ENCODE measurements around the gene SPATA20.

The SPATA20 gene

DNA sequence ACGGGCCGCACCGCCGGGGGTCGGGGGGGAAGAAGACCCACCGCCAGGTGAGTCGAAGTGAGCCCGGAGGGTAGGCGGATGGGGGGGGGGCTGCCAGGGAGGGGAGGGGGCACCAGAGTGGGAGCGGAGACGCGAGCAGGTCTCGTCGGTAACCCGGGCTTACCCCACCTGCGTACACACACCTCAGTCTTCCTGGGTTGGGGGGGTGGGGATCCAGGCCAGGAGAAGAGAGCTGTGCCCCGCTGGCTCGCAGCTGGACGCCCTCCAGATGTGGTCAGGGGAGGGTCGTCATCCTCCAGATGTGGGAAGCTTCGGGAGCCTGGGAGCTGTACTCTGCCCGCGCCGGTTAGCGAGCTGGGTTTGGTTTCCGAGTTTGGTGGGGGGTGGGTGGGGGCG lies 14.8 kb downstream of the SPATA20 start:
- no peak for TF ChIP-seq TAF1 (IDR thresholded peaks at IDR 0.05; ENCODE audit: borderline replicate concordance, insufficient read depth, low read length)
- no peak for TF ChIP-seq FOXP2 (optimal IDR thresholded peaks at IDR 0.05; ENCODE audit: borderline replicate concordance, extremely low read depth, extremely low read length, insufficient read depth)
- no peak for TF ChIP-seq POLR2AphosphoS5 (IDR thresholded peaks at IDR 0.05; ENCODE audit: low read depth, low read length)
- TF ChIP-seq SIN3A (IDR thresholded peaks at IDR 0.05; ENCODE audit: borderline replicate concordance, insufficient read depth, low read length), result no peak

DNA sequence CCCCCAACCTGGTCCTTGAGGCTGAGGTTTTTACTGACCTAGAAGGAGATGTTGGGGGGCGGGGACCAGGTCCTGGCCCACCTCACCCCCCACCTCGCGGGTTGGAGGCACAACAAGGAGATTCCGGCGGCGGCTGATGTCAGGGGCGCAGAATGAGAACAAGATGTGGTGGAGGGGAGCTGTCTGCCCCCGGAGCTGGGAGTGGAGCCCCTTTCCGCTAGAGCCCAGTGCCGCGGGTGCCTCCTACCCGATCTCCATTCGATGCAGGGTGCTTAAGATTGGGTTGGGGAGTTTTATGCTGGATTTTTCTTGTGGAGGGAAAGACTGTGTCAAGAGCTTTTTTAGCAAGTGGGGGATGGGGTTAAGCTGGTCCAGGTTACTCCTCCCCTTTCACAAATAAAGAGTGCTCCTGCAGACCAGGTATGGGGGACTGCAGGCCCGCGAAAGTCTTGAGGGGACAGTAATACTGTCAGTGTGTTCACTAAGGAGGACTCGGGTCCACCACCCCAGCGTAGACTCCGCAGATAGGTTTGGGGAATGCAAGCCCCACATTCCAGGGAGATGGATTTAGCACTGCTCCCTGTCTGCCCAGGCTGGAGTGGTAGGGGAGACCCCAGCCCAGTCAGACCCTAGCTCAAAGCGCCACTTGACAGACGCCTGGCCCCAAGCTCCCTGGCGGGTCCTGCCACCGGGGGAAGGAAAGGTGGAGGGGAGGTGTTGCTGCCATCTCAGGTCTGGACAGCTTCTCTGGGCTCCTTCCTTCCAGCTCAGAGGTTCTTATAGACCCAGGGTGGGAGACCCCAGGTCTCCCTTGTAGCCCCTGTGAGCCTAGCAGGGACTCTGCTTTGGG lies 15.5 kb downstream of the SPATA20 start:
- TF ChIP-seq FOXP2 (optimal IDR thresholded peaks at IDR 0.05; ENCODE audit: borderline replicate concordance, extremely low read depth, extremely low read length, insufficient read depth) (no peak), POLR2AphosphoS5 (IDR thresholded peaks at IDR 0.05; ENCODE audit: low read depth, low read length) (no peak), TAF1 (IDR thresholded peaks at IDR 0.05; ENCODE audit: borderline replicate concordance, insufficient read depth, low read length) (no peak), SIN3A (IDR thresholded peaks at IDR 0.05; ENCODE audit: borderline replicate concordance, insufficient read depth, low read length) (no peak)
- TF ChIP-seq, protein P1, sequence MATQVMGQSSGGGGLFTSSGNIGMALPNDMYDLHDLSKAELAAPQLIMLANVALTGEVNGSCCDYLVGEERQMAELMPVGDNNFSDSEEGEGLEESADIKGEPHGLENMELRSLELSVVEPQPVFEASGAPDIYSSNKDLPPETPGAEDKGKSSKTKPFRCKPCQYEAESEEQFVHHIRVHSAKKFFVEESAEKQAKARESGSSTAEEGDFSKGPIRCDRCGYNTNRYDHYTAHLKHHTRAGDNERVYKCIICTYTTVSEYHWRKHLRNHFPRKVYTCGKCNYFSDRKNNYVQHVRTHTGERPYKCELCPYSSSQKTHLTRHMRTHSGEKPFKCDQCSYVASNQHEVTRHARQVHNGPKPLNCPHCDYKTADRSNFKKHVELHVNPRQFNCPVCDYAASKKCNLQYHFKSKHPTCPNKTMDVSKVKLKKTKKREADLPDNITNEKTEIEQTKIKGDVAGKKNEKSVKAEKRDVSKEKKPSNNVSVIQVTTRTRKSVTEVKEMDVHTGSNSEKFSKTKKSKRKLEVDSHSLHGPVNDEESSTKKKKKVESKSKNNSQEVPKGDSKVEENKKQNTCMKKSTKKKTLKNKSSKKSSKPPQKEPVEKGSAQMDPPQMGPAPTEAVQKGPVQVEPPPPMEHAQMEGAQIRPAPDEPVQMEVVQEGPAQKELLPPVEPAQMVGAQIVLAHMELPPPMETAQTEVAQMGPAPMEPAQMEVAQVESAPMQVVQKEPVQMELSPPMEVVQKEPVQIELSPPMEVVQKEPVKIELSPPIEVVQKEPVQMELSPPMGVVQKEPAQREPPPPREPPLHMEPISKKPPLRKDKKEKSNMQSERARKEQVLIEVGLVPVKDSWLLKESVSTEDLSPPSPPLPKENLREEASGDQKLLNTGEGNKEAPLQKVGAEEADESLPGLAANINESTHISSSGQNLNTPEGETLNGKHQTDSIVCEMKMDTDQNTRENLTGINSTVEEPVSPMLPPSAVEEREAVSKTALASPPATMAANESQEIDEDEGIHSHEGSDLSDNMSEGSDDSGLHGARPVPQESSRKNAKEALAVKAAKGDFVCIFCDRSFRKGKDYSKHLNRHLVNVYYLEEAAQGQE (IDR thresholded peaks at IDR 0.05; ENCODE audit: insufficient read depth in 1 of 2, low read depth in 2 of 2, low read length in 2 of 2), result no peak

DNA sequence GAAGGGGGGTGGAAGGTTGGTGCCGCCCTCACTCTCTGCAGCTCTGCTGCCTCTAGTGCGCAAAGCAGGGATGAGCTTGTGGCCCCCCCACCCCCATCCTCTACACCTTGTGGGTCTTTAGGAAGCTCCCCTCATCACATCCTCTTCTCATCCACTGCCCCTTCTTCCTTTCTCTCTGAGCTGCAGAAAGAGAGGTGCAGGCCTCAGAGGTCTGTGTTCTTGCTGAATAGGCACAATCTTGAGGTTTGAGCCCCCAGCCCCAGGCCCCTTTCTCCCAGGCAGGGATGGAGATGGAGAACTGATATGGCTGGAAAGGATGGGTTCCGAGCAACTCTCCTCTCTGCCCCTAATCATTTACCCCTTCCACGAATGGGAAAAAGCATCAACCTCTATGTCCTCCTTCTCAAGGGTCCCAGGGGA lies 16.1 kb downstream of the SPATA20 start:
- TF ChIP-seq, protein P1 (IDR thresholded peaks at IDR 0.05; ENCODE audit: insufficient read depth in 1 of 2, low read depth in 2 of 2, low read length in 2 of 2), result no peak
- TF ChIP-seq SIN3A (IDR thresholded peaks at IDR 0.05; ENCODE audit: borderline replicate concordance, insufficient read depth, low read length) (no peak), TAF1 (IDR thresholded peaks at IDR 0.05; ENCODE audit: borderline replicate concordance, insufficient read depth, low read length) (no peak), POLR2AphosphoS5 (IDR thresholded peaks at IDR 0.05; ENCODE audit: low read depth, low read length) (no peak), FOXP2 (optimal IDR thresholded peaks at IDR 0.05; ENCODE audit: borderline replicate concordance, extremely low read depth, extremely low read length, insufficient read depth) (no peak)

DNA sequence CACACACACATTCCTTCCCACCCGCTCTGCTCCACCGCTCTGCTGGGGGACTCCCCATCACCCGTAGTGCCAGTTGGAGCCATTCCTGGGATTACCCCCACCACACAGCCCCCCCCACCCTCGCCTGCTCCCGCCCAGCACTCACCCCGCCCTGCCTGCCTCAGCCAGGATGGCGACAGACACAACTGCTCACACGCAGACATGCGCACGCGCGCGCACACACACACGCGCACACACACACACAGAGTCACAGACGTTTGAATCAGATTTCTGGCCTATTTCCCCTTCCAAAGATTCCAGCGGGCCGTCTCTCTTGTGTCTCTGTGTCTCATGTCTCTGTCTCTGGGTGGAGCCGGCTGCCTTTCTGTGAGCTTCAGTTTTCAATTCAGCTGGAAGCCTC lies 17.9 kb downstream of the SPATA20 start:
- TF ChIP-seq TAF1 (IDR thresholded peaks at IDR 0.05; ENCODE audit: borderline replicate concordance, insufficient read depth, low read length) (no peak), FOXP2 (optimal IDR thresholded peaks at IDR 0.05; ENCODE audit: borderline replicate concordance, extremely low read depth, extremely low read length, insufficient read depth) (no peak), SIN3A (IDR thresholded peaks at IDR 0.05; ENCODE audit: borderline replicate concordance, insufficient read depth, low read length) (no peak), POLR2AphosphoS5 (IDR thresholded peaks at IDR 0.05; ENCODE audit: low read depth, low read length) (no peak)
- TF ChIP-seq, protein P1 (IDR thresholded peaks at IDR 0.05; ENCODE audit: insufficient read depth in 1 of 2, low read depth in 2 of 2, low read length in 2 of 2), result no peak

DNA sequence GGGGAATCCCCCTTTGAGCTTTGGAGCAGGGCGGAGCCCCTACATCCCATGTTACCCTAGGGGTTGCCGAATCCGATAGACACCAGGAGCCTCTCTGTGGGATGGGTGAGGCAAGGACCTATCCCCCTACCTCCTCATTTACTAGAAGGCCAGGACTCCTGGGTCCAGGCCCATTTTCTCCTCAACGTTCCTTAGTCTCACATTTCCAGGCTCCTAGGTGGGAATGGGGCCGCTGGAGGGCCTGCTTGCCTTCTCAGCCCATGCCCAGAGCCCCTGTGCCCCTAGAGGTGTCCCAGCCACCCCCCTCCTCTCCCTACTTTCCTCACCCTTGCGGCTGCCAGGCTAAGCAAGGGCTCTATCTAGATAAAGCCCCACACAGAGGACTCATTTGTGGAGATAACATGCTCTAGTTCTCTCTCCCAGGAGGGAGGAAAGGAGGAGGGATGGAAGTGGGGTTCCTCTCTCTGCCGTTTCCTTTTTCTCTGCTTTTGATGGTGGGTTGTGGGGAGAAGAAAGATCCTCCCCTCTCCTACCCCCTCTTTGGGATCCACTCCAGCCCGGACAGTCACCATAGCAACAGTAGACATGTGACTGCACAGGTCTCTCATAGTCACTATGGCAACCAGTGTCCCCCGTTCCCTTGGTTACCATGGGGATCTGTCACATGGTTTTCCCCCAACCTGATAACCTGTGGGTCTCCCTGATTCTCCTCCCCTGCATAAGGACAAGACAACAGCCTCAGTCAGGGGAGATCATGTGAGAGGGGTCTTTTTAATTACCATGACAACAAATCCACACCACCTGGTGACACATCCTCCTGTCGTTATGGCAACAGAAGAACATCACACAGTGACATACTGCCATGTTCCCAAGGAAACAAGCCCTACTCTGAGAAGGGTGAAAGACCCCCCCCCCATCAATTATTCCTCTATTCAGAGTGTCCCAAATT lies 18.7 kb downstream of the SPATA20 start:
- TF ChIP-seq, protein P1 (IDR thresholded peaks at IDR 0.05; ENCODE audit: insufficient read depth in 1 of 2, low read depth in 2 of 2, low read length in 2 of 2), result no peak
- TF ChIP-seq TAF1 (IDR thresholded peaks at IDR 0.05; ENCODE audit: borderline replicate concordance, insufficient read depth, low read length) (no peak), POLR2AphosphoS5 (IDR thresholded peaks at IDR 0.05; ENCODE audit: low read depth, low read length) (no peak), FOXP2 (optimal IDR thresholded peaks at IDR 0.05; ENCODE audit: borderline replicate concordance, extremely low read depth, extremely low read length, insufficient read depth) (no peak), SIN3A (IDR thresholded peaks at IDR 0.05; ENCODE audit: borderline replicate concordance, insufficient read depth, low read length) (no peak)
